ENCODE measurements around the gene ALDH1L2.

ALDH1L2 gene

GRCh38 chr12:105083031-105083430 is 1.2 kb downstream of the ALDH1L2 start:
- no peak for DNase-seq

DNA sequence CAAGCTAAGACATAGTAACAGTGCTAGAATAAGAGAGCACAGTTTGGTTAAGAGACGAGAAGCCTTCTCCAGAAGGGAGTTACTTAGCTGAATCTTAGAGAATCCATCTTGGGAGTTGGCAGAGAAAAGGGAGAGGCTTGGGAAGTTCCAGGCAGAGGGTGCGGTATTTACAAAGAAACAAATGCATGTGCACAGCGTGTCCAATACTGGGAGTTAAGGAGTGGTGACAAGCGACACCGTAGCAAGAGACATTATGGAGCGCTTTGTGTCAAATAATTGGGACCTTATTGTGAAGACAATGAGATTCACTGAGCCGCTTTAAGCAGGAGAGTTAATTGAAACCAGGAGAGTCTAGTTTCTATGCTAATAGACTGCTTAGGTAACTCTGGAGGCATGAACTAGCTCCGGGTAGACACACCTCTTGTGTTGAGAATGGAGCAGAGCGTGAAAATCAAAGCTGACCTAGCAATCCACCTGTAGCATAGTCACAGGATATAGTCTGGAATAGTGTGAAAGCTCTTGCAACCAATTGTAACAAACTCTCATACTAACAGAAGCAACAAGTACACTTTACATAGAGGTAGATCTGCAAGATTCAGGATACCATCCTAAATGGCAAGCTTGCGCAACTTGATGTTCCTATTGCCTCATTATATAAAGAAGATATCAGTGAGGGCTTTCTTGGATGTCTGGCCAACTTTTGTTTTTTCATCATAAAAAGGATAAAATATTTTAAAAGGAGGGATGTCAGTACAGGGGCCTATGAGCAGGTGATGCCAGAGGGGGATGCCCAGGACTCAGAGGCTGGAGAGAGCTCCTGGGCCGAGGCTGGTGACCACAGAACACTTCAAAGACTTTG is 5.3 kb downstream of the ALDH1L2 start:
- DNase-seq: no peak

GRCh38 chr12:105077435-105077834 is 6.8 kb downstream of the ALDH1L2 start:
- no peak for DNase-seq

GRCh38 chr12:105076913-105077312 is 7.3 kb downstream of the ALDH1L2 start:
- DNase-seq: no peak

- no peak for DNase-seq
Observed at GRCh38 chr12:105076098-105076497, 8.2 kb downstream of the ALDH1L2 start.

GRCh38 chr12:105072888-105073488 is 11.3 kb downstream of the ALDH1L2 start:
- no peak for DNase-seq

DNA sequence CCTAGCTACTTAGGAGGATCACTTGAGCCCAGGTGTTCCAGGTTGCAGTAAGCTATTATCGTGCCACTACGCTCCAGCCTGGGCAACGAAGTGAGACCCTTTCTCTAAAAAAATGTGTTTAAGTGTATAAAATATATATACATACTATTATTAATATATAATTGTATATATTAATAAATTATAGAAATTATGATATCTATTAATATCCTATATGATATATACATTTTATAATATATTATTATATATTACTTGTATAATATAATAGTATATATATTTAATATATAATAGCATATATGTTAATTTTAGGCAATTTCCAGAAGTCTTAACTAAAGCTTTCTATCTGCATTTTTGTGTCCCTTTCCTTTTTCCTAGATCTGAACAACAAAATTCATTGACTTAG is 12.3 kb downstream of the ALDH1L2 start:
- DNase-seq: no peak

DNA sequence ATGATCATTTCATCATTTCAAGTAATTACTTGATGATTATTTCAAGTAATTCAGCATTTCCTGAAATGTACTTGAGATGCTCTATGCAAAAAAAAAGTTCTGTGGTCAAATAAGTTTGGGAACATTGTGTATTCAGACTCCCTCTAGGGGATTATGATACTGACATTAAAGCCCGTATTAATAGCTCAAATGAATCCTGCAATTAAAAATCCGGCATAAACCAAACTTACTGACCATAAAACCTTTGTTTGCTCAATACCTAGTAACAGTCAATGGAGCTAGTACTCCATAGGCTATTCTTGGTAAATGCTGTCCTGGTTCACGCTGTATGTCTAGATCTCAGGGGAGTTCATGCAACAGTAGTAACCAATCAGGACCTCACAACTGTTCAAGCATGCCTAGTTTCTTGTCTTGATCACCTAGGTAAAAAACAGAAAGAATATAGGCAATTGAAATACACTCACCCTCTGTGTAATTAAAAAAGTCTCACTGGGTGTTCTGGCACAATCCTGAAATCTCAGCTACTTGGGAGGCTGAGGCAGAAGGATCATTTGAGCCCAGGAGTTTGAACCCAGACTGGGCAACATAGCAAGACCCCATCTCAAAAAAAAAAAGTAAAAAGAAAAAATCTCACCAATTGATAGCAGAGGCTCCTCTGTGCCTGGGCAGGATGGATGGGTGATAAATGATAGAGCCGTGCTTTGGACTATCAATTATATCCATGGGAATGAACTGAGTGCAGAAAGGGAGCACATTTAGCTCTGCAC is 14.1 kb downstream of the ALDH1L2 start:
- no peak for DNase-seq

- no peak for DNase-seq
Observed at GRCh38 chr12:105067511-105068031, 16.7 kb downstream of the ALDH1L2 start.

DNA sequence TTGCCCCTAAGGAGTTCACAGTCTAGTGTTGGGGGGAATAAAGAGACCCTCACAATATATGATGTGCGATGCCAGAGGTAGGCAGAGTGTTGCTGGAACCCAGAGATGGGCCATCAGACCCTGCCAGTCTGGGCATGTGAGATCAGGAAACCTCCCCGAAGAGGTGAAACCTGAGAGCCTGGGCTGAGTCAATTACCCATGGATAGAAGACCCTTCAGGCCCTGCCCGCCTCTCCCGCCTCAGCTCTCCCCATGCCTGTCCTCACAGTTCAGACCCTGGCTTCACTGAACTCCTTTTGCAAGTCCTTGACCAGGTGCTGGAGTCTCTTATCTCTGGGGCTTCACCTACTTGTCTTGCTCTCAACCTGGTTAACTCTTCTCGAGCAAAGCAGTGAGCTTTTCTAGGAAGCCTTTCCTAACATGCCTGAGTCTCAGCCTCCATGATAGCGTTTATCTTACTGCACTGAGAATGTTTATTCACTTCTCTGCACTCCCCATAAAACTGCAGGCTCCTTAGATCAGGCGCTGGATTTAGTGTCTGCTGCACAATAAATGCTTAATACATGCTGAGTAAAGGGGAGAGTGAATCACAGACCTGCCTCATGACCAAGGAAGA is 19.6 kb downstream of the ALDH1L2 start:
- no peak for DNase-seq

- DNase-seq: no peak
Observed at GRCh38 chr12:105060715-105061378, 23.4 kb downstream of the ALDH1L2 start.

DNA sequence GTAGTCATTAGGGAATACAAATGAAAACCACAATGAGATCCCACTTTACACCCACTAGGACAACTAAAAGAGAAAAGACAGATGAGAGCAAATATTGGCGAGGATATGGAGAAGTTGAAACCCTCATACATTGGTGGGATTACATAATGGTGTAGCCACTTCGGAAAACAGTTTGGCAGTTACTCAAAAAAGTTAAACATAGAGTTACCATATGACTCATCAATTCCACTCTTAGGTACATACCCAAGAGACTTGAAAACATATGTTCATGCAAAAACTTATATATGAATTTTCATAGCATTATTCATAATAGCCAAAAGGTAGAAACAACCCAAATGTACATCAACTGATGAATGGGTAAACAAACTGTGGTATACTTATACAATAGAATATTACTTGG is 27.1 kb downstream of the ALDH1L2 start:
- no peak for DNase-seq

- DNase-seq: peak; percentile 73
Observed at GRCh38 chr12:105053116-105053572, 31.1 kb downstream of the ALDH1L2 start.

DNA sequence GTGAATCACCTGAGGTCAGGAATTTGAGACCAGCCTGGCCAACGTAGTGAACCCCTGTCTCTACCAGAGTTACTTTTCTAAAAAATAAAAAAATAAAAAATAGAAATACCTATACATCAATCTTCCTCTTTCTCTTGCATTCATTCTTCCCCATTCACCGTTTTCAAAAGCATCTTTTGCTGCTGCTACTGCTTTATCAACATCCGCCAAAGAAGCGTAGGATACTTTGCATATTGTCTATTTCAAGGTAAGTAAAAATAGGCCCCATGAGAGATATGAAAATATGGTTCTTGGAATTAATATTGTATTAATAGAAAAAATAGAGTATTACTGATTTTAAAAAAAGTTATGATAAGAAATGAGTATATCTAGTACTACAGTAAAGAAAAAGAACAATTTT is 32.3 kb downstream of the ALDH1L2 start:
- no peak for DNase-seq

DNA sequence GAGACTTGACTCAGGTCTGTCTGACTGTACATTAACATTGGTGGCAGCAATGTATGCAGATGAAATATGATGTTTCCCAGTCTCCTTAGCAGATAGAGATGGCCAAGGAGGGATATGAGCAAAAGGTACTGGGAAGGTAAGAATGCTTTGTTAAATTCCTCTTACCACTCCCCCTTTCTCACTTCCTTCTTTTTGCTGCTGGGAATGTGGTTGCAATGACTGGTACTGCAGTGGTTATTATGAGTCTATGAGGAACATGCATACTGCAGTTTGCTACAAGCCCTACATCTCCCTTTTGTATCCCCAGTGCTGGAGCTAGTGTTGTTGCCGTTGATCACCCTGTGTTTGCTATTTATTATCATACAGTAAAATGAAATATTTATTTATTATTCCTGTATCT is 35.9 kb downstream of the ALDH1L2 start:
- no peak for DNase-seq

- DNase-seq: no peak
Observed at GRCh38 chr12:105047308-105047707, 37.0 kb downstream of the ALDH1L2 start.

DNA sequence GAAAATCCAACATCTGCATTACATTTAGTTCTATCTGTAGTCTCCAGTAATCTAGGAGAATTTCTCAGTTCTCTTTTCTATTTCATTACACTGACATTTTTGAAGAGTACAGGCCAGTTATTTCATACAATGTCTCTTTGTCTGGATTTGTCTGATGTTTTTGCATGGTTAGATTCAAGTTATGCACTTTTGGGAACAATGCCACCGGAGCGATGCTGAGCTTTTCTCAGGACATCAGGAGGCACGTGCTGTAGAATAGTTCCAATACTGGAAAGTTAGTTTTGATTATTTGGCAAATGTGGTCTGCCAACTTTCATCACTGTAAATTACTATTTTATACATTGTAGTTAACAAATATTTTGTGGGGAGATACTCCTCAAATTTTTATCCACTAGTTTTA is 43.1 kb downstream of the ALDH1L2 start:
- DNase-seq: no peak

DNA sequence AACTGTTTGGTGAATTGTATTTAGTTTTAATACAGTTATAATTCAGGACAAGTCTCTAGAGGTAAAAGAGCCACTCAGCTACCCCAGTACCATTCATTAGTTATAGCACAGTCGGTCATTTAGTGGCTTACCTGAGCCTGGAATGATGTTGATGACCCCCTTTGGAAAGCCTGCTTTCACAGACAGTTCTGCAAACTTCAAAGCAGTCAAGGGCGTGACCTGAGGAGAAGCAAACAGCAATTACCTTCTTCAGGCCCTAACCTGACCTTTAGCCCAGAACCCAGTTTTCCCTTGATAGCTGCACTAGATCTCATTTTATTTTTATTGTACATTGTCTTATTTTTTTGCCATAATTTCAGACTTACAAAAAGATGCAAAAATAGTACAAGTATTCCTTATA is 43.8 kb downstream of the ALDH1L2 start:
- DNase-seq: no peak

DNA sequence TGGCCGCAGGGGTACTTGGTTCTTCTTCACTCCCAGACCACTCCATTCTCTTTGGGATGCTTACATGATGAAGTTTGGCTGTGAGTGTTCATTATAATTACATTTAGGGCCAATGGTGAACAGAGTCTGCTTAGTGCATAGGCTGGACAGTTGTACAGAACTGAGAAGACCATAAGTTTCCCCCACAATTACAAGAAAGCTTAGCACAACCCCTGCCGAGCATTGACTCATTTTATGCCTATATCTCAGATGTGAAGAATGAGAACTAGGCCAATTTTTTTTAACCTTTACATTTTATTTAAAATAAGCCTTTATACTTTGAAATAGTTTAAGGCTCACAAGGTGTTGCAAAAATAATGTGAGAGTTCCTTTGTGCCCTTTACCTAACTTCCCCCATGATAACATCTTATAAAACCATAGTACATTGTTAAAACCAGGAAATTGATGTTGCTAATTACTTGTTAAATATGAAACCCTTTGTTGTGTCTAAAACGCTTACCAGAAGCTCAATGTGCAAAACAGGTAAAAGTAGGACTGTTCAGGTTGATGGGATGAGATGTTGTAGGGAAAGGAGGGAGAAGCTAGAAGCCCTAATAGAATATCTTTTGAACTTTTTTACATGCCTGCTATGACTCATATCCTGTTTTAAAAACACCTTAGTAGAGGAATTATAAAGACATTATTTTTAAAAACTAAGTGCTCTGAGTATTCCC is 47.2 kb downstream of the ALDH1L2 start:
- no peak for DNase-seq

DNA sequence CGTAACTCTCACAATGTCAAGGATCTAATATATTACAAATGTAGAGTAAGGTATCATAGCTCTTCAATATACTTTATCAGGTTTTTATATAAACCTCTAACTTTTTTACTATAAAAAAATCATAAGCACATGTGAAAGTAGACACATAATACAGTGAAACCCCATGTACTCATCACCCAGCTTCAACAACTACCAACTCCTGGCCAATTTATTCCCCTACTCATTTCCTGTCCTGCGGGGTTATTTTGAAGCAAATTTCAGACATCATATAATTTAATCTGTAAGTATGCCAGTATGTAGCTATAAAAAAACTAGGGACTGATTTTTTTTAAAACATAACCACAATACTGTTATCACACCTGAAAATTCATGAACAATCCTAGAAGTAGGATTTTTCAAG is 50.4 kb downstream of the ALDH1L2 start:
- no peak for DNase-seq

DNA sequence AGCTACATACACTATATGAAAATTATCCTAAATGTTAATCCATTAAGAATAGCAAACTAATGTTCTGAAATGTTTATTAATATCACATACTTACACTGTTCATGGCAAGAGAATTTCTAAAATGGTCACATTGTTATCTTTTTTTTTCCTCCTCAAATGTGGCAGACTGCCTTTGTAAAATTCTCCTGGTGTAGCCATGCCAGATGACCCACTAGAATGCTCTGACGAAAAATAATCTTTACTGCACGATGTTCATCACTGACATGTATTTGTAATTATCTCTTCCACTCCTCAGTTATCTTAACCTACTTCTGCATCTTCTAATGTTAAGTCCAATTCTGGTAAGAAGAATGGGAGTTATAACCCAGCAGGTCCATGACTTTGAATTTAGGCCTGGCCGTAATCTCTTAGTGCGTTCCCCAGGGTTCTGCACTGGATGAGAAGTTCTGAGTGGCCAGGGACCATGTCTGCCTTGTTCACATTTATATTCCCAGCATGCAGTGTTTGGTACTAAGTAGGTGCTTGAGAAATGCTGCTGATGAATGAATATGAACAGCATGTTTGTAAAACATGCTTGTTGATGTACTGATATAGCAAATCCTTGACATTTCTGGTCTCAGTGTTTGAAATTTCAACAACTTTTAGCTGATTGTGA is 51.4 kb downstream of the ALDH1L2 start:
- no peak for DNase-seq

Measured in activated CD4-positive, alpha-beta T cell treated with anti-CD3 and anti-CD28 coated beads, Interleukin-2, amount 50 U/mL, for 1 hour (primary cell).